Posterior cingulate gyrus (tissue), 11 donors: ENCODE results near the gene ARHGEF38.
"Not testable (repeated sequence)": the region's sequence is repeated elsewhere in the genome, so short reads cannot be mapped to it uniquely, and the experiment has no call there.

Experiments used
- DNase-seq, 10 donors: peaks; one replicate each; pipeline versions ENCODE4 v3.0.0 to v3.0.0-alpha.2; 2020 to 2021; ENCODE audit warnings: mixed read lengths in 3 of 10
- intact Hi-C: fragments of 100-400 bp; cut with DNase I; formaldehyde crosslinking; loops from one replicate; pipeline ENCODE4 v1.15.1; 2023

The ARHGEF38 gene

DNA sequence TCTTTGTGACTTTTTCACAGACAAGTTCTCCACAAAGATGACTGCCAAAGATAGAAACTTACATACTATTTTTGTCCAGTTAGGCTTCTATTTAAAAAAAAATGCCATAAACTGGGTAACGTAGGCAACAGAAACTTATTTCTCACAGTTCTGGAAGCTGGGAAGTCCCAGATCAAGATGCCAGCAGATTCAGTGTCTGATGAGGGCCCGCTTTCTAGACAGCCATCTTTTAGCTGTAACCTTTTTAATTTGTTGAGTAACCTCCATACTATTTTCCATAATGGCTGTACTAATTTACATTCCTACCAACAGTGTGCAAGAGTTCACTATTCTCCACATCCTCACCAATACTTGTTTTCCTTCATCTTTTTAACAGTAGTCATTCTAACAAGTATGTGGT lies 55.5 kb downstream of the ARHGEF38 start:
- no peak for DNase-seq
- intact Hi-C loops: no loop called here

DNA sequence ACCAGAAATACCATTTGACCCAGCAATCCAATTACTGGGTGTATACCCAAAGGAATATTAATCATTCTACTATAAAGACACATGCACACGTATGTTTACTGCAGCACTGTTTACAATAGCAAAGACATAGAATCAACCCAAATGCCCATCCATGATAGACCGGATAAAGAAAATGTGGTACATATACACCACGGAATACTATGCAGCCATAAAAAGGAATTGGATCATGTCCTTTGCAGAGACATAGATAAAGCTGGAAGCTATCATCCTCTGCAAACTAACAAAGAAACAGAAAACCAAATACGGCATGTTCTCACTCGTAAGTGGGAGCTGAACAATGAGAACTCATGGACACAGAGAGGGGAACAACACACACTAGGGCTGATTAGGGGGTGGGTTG lies 57.4 kb downstream of the ARHGEF38 start:
- DNase-seq, intact Hi-C loops: not testable (repeated sequence)

DNA sequence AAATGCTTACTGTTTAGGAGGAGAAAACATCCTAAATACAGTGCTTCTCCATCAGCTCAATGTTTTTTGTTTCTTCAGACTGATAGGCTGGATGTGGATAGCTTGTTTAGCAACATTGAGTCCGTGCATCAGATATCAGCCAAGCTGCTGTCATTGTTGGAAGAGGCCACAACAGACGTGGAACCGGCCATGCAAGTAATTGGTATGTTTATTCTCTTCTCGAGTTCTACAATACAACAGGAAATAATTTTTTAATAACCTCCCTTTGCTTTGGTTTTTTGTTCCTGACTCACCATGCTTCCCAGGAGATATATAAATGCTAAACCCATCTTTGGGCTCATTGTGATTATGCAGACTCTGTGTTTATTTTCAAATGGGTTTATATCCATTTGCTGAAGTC lies 60.9 kb downstream of the ARHGEF38 start:
- no peak for DNase-seq
- intact Hi-C loops: no loop called here

DNA sequence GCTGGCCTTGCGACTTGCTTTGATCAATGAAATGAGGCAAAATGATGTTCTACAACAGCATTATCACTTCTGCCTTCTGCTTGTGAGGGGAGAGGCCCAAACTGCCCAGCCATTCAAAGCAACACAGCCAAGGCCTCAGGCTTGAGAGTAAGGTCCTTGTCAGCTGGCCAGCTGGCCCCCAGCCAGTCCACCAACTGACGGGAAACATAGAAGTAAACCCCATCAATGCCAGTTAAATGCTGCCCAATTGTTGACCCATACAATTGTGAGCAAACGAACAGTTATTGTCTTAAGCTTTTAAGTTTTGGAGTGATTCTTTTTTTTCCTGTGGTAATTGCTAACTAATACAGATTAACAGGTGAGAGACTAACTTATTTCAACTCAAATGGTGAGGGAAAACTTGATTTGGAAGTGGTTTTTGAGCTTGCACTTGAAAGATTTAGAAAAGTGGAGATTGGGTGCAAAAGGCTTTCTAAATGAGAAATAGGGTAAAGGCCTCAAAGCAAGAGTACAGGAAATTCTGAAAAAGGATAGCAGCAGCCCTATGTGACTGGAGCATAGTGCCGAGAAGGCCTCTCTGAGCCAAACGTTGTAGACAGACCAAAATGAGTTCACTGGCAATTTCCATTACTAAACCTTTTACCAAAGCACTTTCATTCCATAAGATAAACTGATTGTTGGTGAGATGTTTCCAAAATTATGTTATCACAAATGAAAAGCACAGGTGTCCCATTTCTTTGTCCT lies 66.9 kb downstream of the ARHGEF38 start:
- intact Hi-C loops: no loop called here
- DNase-seq: peak in 9 of 10 donors; percentile 14 to 92 (median 44)

DNA sequence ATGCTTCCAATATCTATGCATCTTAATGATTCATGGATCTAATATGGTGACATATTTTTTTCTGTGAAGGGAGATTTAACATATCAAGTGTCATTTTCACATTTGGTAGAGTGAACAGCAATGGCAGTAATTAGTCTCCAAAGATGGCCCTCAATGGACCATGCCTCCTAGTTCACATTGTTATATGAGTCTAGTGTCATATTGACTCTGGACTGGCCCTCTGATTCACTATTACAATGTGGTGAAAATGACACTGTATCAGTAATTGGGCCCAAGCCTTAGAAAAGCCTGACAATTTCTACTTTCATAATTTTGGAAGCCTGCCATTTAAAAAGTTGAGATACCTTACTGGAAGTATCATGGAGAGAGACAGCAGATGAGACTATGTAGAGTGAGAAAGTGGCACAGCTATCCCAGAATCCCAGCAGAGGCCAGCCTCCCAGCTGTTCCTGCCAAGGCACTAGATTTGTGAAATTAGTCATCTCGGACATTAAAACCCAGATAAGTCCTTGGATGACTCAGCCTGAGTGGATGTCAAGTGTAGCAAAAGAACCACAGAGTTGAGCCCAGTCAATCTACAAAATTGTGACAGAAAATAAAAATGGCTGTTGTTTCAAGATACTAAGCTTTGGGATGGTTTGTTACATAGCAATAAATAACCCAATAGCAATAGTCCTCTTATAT lies 68.4 kb downstream of the ARHGEF38 start:
- intact Hi-C loops: no loop called here
- DNase-seq: no peak

DNA sequence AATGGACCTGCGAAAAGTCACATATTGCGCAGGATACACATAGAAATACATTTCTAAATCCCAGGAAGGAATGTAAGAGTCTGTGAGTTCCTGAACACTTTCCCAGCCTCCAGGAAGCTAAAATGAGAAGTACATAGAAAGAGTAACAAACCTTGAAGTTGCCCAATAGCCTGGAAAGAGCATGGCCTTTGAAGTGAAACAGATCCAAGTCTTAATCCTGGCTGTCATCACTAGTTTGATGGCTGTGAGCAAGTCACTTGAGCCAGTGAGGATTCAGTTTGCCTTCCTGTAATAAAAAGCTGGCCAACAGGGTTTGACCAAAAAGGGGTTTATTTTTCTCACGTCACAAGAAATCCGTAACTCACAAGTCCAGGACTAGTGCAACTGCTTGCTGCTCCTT lies 69.8 kb downstream of the ARHGEF38 start:
- DNase-seq: no peak
- intact Hi-C loops: no loop called here

DNA sequence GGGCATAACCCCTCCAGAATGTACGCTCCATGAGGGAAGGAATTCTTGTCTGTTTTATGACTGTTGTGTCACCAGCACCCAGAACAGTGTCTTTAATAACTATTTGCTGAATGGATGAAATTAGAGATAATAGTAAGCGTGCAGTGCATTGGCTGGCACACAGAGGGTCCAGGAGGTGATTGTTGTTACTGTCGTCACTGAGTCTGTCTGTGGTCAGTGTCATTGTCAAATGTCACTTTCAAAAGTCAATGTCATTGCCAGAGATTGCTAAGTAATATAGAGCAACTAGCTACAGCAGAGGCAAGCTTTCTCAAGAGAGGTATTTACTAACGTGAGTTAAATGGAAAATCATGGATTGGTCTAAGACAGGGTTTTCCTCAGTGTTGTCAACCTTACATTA lies 70.7 kb downstream of the ARHGEF38 start:
- intact Hi-C loops: no loop called here
- DNase-seq: no peak

DNA sequence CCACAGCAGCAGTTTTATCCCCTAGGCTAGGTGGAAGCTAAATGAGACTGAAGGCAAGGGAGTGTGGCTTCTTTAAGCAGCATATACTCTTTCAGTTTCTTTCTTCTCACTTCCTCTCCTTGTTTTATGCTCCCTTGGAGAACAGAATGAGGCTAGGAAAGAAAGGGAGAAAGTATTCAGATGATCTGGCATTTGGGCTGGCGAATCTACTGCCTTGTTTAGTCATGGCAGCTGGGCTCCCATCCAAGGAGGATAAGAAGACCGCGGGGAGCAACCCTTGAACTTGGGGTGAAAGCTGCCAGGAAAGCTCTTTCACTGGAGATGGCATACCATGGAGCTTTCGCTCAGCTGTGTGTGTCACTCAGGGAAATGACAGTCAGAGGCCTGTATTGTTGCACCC lies 72.1 kb downstream of the ARHGEF38 start:
- intact Hi-C loops: no loop called here
- peak in 1 of 10 donors; percentile 43 for DNase-seq

DNA sequence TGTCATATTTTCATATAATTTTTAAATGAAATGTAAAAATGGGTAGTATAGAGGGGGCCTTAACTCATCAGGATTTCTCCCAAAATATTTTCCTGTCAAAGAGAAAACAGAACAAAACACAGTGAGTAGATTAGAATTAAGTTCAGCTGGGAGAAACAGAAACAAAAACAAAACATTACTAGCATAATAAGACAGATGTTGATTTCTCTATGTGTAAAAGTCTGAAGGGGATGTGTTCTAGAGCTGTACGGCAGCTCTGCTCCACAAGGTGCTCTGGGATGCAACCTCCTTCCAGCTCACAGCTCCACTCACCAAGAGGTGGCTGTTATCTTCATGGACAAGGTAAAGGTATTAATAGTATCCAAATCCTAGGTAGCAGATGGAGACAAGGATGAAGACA lies 72.8 kb downstream of the ARHGEF38 start:
- DNase-seq: no peak
- intact Hi-C loops: no loop called here

DNA sequence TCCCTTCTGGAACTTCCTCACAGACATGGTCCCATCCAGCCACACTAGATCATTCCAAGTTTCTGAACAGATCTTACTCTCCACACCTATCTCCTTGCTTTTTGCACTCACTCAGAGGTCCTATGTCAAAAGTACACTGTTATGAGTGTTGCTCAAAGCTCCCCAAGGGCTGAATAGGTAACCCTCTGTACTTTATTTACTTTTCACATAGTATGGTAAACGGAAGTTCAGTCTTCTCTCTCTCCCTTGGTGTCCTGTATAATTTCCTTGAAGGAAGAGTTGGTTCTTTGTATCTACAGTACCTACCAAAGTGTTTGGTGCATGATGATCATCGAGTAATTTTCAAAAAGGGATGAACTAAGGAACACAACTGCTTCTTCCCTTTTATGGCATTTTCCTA lies 74.4 kb downstream of the ARHGEF38 start:
- intact Hi-C loops: no loop called here
- no peak for DNase-seq

DNA sequence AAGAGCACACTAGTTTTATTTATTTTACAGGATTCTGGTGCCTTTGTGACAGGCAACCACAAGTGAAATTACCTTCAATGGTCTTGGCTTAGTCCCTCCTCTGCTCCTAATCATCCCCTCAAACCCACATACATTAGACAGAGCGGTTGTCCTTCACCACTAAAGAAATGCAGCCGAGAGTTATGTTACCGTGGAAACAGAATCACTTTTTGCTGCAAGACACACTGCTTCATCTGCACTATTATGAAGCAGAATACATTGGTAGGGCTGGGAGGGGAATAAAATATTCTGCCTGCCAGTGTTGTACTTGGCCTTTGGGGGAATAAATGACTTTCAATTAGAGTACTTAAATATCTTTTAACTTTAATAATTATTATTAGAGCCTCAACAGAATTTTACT lies 75.2 kb downstream of the ARHGEF38 start:
- no peak for DNase-seq
- intact Hi-C loops: no loop called here

DNA sequence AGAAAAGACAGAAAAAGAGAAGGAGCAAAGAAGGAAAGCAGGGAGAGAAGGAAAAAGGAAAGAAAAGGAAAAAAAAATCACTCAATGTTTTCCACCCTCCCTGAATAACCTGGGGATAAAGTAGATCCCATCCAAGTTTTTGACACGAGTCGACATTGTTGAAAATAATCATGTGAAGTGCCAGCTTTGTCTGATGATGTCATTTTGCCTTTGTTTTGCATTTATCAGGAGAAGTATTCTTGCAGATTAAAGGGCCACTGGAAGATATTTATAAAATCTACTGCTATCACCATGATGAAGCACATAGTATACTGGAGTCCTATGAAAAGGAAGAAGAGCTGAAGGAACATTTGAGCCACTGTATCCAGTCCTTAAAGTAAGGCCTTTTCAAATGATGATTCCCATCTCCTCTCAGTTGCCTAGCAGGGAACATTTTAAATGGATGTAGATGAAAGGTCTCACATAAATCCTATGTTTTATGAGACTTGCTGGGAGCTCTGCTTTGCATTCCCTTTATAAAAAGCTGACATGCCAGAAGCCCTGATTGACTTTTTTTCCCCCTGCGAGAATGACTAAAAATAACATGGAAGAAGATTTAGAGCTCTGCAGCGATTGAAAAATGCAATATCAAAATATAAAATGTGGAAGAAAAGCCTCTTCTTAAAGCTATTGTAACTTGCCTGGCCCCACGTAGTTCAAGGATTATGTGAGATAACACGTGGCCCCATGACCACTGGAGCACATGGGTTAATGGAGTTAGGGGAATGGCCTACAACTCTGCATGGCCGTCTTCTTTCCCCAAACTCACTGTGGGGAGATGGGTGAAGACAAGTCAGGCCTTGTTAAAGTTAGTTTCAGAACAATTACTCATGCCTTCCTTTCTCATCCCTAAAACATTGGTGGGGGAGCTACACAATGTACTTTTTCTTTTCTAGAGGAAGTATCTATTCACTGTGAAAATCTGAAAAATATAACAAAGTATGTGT lies 78.5 kb downstream of the ARHGEF38 start:
- no peak for DNase-seq
- intact Hi-C loops: no loop called here

DNA sequence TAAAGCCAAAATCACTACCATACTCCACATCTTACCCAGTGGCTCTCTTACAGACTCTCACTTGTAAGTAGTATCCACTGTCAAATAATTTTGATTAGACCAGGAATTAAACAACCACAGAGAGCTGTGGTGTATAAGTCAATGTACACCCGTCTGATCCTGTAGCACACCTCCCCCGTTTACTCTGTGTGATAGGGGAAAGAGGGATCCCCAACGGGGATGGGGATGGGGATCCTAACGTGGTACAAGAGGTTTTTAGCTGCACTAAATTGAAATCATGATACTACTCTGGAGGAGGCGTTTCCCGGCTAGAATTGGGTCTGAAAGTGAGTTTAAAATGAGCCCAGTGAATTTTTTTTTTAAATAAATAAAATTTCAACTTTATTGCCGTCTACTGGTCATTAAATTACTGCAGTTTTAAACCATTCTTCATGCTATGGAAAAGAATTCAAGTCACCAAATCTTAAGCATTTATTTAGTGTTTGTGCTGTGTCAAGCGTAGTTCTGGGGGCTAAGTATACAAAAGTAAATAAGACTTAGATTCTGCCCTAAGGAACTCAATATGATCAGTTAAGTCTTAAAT lies 79.5 kb downstream of the ARHGEF38 start:
- DNase-seq: no peak
- intact Hi-C loops: no loop called here

DNA sequence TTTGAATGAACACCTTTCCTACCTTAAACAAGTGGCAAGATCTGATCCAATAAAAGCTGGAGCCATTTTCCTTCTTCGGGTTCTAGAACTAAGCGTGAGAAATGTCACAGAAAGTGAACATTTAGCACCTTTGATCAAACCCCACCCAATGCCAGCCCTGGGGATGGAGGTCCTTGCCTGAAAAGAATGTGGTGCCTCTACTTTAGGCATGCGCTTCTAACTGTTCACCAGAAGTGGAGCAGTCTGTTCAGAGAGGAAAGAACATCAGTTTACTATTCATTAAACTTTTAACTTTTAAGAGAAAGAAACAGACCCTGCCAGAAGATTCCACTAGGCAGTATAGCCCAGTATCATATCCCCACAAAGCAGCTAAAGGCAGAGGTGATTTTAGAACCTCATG lies 80.2 kb downstream of the ARHGEF38 start:
- DNase-seq: no peak
- intact Hi-C loops: no loop called here

DNA sequence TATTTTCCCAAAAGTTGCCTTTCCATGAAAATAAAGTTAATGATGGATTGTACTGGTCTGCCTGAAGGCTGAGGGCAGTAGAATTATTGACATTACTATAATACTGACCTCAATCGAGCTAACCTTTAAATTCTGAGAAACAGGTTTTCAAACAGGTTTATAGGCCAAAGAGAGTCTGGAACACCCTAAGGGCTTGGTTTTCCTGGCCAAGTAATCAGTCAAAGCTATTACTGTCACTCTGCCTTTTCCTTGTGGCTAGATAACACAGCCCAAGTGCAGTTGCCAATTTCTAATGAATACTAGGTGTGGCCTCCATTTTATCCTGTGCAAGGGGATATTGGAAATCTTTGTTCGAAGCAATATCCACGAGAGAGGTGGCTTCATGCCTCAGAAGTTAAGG lies 80.8 kb downstream of the ARHGEF38 start:
- no peak for DNase-seq
- intact Hi-C loops: no loop called here

DNA sequence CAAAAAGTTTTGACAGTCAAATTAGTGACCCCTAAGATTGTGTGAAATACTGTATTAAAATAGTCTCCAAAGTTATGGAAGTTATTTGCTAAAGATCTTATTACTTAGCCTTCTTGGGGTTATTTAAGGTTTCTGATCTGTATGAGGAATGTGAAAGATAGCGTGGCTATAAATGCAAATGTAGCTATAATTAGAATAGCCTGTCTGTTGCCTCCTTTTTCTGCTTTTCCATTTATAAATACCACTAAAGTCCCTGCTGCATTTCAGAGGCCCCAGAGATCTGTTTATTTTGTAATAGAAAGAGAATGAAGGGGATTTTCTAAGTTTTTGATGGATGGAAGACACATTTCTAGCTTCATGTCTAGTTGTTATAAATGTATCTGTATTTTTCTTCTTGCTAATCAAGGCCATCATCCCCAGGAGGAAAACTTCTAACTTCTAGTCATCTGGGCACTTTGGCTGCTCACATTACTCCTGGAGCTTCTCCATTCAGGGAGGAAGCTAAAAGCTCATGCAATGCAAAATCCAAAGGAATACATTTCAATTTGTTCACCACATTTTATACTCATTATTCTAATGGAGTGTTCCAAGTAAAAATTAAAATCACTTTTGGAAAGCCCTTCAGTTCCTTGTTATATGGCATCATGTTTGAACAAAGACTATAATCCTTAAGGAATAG lies 82.1 kb downstream of the ARHGEF38 start:
- no peak for DNase-seq
- intact Hi-C loops: no loop called here

DNA sequence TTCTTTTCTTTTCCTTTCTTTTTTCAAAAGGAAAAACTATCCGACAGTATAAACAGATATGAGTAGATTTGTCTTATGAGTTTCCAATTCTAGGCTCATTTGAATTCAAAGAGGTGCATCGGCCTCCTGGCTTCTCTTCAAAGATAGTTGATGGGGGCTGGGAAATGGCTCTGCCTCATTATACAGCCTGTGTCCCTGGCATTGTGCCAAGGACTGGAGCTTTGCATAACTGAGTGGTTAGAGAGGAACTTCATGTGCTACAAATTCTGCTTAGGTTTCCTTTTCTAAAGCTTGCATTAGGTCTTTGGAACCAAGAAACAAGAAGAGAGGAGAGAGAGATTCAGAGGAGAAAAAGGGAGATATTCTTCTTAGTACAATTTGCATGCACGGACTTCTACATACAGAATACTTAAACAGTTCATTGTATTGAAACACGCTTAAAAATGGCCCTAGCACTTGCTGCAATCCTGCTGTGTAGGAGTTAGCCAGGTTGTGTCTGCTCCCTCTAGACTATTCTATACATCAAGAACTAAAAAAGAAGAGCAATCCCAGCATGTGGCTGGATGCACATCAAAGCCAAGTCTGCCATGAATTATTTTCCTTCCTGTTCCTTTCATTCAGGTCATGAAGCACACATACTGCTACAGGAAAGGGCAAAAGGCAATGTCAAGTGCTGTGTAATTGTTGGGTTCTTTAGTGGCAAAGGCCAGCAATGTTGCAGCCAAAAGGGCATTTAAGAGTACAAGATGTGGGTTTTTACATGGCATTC lies 85.2 kb downstream of the ARHGEF38 start:
- DNase-seq: peak; percentile 17 to 92 (median 69)
- intact Hi-C loops: no loop called here

DNA sequence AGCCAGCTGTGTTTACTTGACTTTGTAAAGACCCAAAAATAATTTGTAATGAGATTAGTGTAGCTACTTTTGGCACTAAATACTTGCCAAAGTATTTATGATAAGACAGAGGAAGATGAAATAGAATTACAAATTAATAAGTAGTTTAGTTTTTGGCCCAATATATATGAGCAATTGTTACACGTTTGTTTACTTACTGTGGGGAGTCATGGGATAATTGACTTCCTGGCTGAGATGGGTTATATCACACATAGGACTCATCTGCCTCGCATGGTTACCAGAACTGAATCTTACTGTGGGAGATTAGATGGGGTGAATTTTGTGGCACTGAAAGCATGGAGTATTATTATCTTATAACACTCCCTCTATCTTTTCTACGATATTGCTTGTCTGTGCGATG lies 89.4 kb downstream of the ARHGEF38 start:
- DNase-seq: no peak
- intact Hi-C loops: no loop called here

DNA sequence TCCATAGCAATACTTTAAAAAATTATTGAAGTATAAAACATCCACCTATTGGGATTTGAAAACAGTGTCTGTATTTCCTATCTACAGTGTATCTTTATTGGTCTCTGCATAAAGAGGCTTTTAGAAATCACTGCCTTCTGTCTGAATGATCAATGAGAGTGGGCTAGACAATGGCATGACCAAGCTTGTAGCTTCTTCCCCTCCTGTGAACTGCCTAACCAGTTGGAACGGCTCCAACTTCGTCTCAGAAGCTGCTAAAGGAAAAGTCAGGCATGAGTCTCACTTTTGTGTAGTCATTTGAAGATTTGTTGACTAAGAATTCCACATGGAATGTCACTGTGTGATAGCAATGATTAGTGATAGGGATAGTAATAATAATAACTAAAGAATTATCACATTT lies 91.8 kb downstream of the ARHGEF38 start:
- no peak for DNase-seq
- intact Hi-C loops: no loop called here

DNA sequence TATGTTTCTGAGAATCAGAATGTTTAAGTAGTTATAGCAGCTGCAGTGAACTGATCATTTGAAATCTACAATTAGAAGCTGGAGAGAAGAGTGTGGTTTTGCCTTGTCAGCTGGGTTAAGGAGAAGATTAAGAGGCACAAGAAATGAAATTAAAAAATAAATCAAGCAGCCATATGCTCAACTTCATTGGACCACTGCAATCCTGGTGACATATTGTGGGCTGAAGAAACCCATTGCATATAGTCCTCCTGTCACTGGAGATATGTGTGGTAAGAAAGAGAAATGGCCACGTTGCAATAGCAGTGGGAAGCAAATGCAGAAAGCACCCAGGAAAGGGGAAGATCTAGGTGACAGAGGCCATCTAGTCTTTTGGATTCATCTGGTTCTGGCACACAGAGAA lies 93.0 kb downstream of the ARHGEF38 start:
- intact Hi-C loops: no loop called here
- no peak for DNase-seq
